ENCODE measurements around the gene RPS2.
A peak's percentile ranks its signal among the peaks of the same experiment; 100 is the strongest.

The RPS2 gene

GRCh38 chr16:1980770-1981087 lies 16.1 kb upstream of the RPS2 start:
- DNase-seq, result no peak

- no peak for DNase-seq
Observed at GRCh38 chr16:1980030-1980769, 15.6 kb upstream of the RPS2 start.

- no peak for DNase-seq
Observed at GRCh38 chr16:1979271-1980029, 14.8 kb upstream of the RPS2 start.

- DNase-seq, result no peak
Observed at GRCh38 chr16:1978476-1979120, 14.0 kb upstream of the RPS2 start.

- DNase-seq, result no peak
Observed at GRCh38 chr16:1977875-1978268, 13.2 kb upstream of the RPS2 start.

GRCh38 chr16:1976951-1977874 lies 12.6 kb upstream of the RPS2 start:
- DNase-seq, result no peak

GRCh38 chr16:1976216-1976520 lies 11.5 kb upstream of the RPS2 start:
- DNase-seq, result no peak

GRCh38 chr16:1975432-1976215 lies 11.0 kb upstream of the RPS2 start:
- DNase-seq, result no peak

- DNase-seq, result no peak
Observed at GRCh38 chr16:1974157-1975070, 9.8 kb upstream of the RPS2 start.

GRCh38 chr16:1973461-1974156 lies 9.0 kb upstream of the RPS2 start:
- DNase-seq, result no peak

- DNase-seq, result no peak
Observed at GRCh38 chr16:1972490-1972877, 7.9 kb upstream of the RPS2 start.

- peak; percentile 98 for DNase-seq
Observed at GRCh38 chr16:1971796-1972489, 7.3 kb upstream of the RPS2 start, which contains the start of gene TBL3. TSS of gene TBL3 (plus strand) at chr16:1972053. CDS start at chr16:1972165, 112 bp downstream.

GRCh38 chr16:1968146-1968953 lies 3.7 kb upstream of the RPS2 start:
- DNase-seq, result no peak

- no peak for DNase-seq
Observed at GRCh38 chr16:1966460-1966859, 1.8 kb upstream of the RPS2 start, which contains the start of gene RNF151. TSS of gene RNF151 (plus strand) at chr16:1966856. CDS start at chr16:1966882, 26 bp downstream.

- DNase-seq, result peak; percentile 24
Observed at GRCh38 chr16:1965396-1966001, 873 bp upstream of the RPS2 start.

- DNase-seq, result peak; percentile 54
Observed at GRCh38 chr16:1963806-1964505, 670 bp downstream of the RPS2 start.
